DND-41 (cell line): ENCODE measurements around the gene ORM1.

Experiments used
- ATAC-seq: fragments of 200-7000 bp; cut with Tn5 transposase; 3 replicates; pipeline ENCODE4 v1.9.1; 2021; ENCODE audit warnings: low read depth; ENCODE audit not compliant: insufficient read depth
- DNase-seq: peaks from one replicate; pipeline ENCODE4 v3.0.0-alpha.2; 2020
- H2AFZ ChIP-seq: 2 replicates; pipeline ENCODE4 v1.6.0; 2012; ENCODE audit warnings: low read depth, low read length
- H3K27ac ChIP-seq: 2 replicates; pipeline ENCODE4 v1.5.1; 2012; ENCODE audit warnings: low read length, inconsistent platforms
- H3K27me3 ChIP-seq: fragments of 200-600 bp; sonication (generic); 2 replicates; pipeline ENCODE4 v1.6.0; 2012; ENCODE audit warnings: low read length, mild to moderate bottlenecking, inconsistent platforms; ENCODE audit not compliant: insufficient read depth, poor library complexity
- H3K36me3 ChIP-seq: 2 replicates; pipeline ENCODE4 v1.5.1; 2012; ENCODE audit warnings: low read length, inconsistent platforms; ENCODE audit not compliant: insufficient read depth
- H3K4me1 ChIP-seq: 2 replicates; pipeline ENCODE4 v1.5.1; 2012; ENCODE audit warnings: mild to moderate bottlenecking, low read length; ENCODE audit not compliant: insufficient read depth
- H3K4me2 ChIP-seq: 2 replicates; pipeline ENCODE4 v1.6.0; 2012; ENCODE audit warnings: mild to moderate bottlenecking, moderate library complexity, low read length, inconsistent platforms; ENCODE audit not compliant: insufficient read depth
- H3K4me3 ChIP-seq, 2 experiments: fragments of 200-600 bp in 1 of 2; shearing (Covaris generic) in 1 of 2; 2 replicates each; pipeline ENCODE4 v1.5.1; 2012 to 2016; ENCODE audit warnings: inconsistent platforms in 2 of 2, low read length in 2 of 2, mild to moderate bottlenecking in 2 of 2, low read depth in 1 of 2, moderate library complexity in 1 of 2
- H3K79me2 ChIP-seq: 2 replicates; pipeline ENCODE4 v1.6.0; 2012; ENCODE audit warnings: low read length, inconsistent platforms; ENCODE audit not compliant: insufficient read depth
- H3K9ac ChIP-seq: 2 replicates; pipeline ENCODE4 v1.6.0; 2012; ENCODE audit warnings: low read depth, mild to moderate bottlenecking, inconsistent platforms, low read length, moderate library complexity
- H3K9me3 ChIP-seq: 2 replicates; pipeline ENCODE4 v1.5.1; 2012; ENCODE audit warnings: low read length, moderate library complexity, mild to moderate bottlenecking, inconsistent platforms; ENCODE audit not compliant: insufficient read depth, severe bottlenecking
- H4K20me1 ChIP-seq: 2 replicates; pipeline ENCODE4 v1.6.0; 2012; ENCODE audit warnings: low read length; ENCODE audit not compliant: insufficient read depth
- EZH2 ChIP-seq: IDR thresholded peaks from 3 replicates; pipeline ENCODE4 v1.6.1; 2012; ENCODE audit warnings: borderline replicate concordance, low read depth, mild to moderate bottlenecking, moderate library complexity, low read length, inconsistent platforms; ENCODE audit not compliant: severe bottlenecking
- TF ChIP-seq, protein P1 (sequence below): IDR thresholded peaks from 2 replicates; pipeline ENCODE4 v1.5.1; 2012; ENCODE audit warnings: borderline replicate concordance, low read length, moderate library complexity, mild to moderate bottlenecking; ENCODE audit not compliant: poor library complexity, severe bottlenecking; ENCODE audit errors: extremely low read depth

ORM1 gene

DNA sequence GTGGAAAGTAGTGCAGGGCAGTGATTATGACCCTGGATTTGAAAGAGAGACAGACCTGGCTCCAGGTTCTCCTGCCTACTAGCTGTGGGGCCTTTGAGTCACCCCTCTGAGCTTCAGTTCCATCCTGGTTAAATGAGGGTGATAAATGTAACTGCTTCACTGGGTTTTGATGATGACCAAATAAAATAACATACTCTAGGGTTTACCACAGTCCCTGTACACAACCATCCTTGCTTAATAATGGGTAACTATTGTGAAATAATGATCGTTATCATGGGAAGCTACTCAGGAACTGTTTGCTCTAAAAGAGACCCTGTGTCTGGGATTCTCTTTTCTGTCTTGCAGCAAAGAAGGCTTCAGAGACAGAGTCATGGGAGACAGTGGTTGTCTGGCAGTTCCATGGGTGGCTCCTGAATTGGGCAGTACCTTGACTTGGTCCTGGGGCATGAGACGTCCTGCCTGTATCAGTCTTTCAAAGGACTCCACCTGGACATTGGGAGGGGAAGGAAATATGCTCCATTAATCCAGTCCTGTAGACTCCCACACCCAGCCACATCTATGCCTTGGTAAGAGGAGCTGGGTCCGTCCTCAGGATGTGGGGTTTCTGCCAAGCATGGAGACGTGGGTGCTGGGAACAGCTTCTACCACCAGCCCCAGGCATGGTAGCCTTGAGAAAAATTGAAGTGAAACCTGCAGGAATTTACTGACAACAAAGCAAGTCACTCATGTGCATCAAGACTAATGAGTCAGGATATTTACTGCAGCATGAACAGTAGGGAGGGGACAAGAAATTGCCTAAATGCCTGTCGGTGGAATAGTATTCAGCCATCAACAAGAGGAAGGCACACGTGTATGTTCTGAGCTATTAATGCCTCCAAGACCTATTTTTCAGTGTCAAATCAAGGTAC is 41.5 kb downstream of the ORM1 start:
- no peak overlapping the region for H3K27ac ChIP-seq
- H3K36me3 ChIP-seq, result peaks cover 97% of the 10 kb centered on the region
- H3K4me1 ChIP-seq, result no peaks in the 10 kb centered on the region
- H2AFZ ChIP-seq, result no peak overlapping the region
- ATAC-seq, result no peak
- no peak for DNase-seq
- peaks cover 3% of the 10 kb centered on the region; the same call in 1 of the 2 replicates for H4K20me1 ChIP-seq
- TF ChIP-seq EZH2, result no peak
- TF ChIP-seq, protein P1, sequence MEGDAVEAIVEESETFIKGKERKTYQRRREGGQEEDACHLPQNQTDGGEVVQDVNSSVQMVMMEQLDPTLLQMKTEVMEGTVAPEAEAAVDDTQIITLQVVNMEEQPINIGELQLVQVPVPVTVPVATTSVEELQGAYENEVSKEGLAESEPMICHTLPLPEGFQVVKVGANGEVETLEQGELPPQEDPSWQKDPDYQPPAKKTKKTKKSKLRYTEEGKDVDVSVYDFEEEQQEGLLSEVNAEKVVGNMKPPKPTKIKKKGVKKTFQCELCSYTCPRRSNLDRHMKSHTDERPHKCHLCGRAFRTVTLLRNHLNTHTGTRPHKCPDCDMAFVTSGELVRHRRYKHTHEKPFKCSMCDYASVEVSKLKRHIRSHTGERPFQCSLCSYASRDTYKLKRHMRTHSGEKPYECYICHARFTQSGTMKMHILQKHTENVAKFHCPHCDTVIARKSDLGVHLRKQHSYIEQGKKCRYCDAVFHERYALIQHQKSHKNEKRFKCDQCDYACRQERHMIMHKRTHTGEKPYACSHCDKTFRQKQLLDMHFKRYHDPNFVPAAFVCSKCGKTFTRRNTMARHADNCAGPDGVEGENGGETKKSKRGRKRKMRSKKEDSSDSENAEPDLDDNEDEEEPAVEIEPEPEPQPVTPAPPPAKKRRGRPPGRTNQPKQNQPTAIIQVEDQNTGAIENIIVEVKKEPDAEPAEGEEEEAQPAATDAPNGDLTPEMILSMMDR, result no peak
- no peak overlapping the region for H3K9ac ChIP-seq
- H3K4me2 ChIP-seq, result no peak overlapping the region
- H3K9me3 ChIP-seq, result no peaks in the 10 kb centered on the region
- peaks cover 4% of the 10 kb centered on the region; the same call in 1 of the 2 replicates for H3K79me2 ChIP-seq
- no peaks in the 10 kb centered on the region for H3K27me3 ChIP-seq
- H3K4me3 ChIP-seq, result no peak overlapping the region

DNA sequence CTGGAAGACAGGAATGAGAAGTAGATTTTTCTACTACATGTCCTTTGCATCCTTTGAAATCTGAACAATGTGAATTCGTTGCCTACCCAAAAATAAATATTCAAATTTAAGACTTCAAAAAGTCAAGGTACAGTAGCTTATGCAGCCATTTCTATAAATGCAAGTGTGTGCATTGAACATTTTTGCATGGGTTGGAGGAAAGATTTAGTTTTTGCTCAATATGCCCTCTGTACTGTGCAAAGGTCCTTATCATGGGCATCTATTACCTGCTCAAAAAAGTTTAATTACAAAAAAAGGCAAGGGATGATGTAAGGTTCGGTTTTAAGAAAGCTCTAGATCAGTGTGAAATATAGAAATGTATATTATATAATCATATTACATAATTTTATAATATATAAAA is 42.3 kb downstream of the ORM1 start:
- Histone ChIP-seq H3K79me2 (peaks cover 12% of the 10 kb centered on the region), H3K36me3 (peaks cover 97% of the 10 kb centered on the region), H3K27ac (no peak overlapping the region), H3K4me1 (no peaks in the 10 kb centered on the region), H2AFZ (no peak overlapping the region), H3K4me3 (no peak overlapping the region), H3K9ac (no peak overlapping the region), H3K9me3 (no peaks in the 10 kb centered on the region), H3K27me3 (no peaks in the 10 kb centered on the region), H3K4me2 (no peak overlapping the region), H4K20me1 (peaks cover 3% of the 10 kb centered on the region; the same call in 1 of the 2 replicates)
- ATAC-seq (no peak), DNase-seq (no peak)
- TF ChIP-seq, protein P1, result no peak
- TF ChIP-seq EZH2, result no peak

DNA sequence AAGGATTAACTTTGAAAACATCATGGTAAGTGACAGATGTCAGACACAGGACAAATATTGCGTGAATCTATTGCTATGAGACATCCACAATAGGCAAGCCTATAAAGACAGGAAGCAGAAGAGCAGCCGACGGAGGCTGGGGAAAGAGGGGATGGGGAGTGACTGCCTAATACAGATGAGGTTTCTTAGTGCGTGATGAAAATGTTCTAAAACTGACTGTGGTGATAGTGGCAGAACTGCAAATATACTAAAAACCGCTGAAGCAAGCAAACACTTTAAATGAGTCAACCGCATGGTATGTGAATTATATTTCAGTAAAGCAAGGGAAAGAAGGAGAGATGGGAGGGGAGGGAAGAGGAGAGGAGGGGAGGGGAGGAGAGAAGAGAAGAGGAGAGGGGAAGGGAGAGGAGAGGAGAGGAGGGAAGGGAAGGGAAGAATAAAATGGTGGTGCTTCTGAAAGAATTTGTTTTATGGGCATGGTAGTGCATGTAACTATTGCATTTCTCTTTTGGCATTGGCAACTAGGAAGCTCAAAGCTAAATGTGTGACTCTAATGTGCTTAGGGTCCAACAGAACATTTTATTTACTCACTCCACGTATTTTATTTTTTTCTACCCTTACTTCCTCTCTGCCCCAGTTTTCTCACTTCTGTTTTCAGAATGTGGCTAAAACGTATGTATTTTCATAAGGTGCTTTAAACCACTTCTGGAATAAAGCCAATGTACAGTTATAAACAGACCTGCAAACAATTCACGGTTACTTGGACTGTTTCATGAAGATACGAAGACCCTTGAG is 43.6 kb downstream of the ORM1 start:
- Histone ChIP-seq H3K4me3 (no peak overlapping the region), H2AFZ (no peak overlapping the region), H3K79me2 (peaks cover 25% of the 10 kb centered on the region), H3K4me1 (peaks cover 12% of the 10 kb centered on the region), H3K9ac (no peak overlapping the region), H3K27me3 (no peaks in the 10 kb centered on the region), H4K20me1 (peaks cover 3% of the 10 kb centered on the region; the same call in 1 of the 2 replicates), H3K9me3 (no peaks in the 10 kb centered on the region), H3K36me3 (peaks cover 97% of the 10 kb centered on the region), H3K4me2 (no peak overlapping the region), H3K27ac (no peak overlapping the region)
- no peak for TF ChIP-seq EZH2
- TF ChIP-seq, protein P1, result no peak
- DNase-seq (no peak), ATAC-seq (no peak)
